Osteoblast (primary cell): ENCODE results near the gene ADRA2C. TPM values are rescaled to one million over a fixed set of nuclear protein-coding genes. Genes with fewer than 3 reads are reported as not detected.

Experiments used
- DNase-seq: peaks from one replicate; pipeline ENCODE4 v3.0.0; 2011; ENCODE audit warnings: low spot score, mixed read lengths; ENCODE audit not compliant: insufficient read length; ENCODE audit errors: missing footprints
- H2AFZ ChIP-seq: 2 replicates; pipeline ENCODE4 v1.6.0; 2011; ENCODE audit warnings: mild to moderate bottlenecking, low read length
- H3K27ac ChIP-seq: 2 replicates; pipeline ENCODE4 v1.5.1; 2011; ENCODE audit warnings: mild to moderate bottlenecking, low read depth, low read length, moderate library complexity
- H3K27me3 ChIP-seq: 2 replicates; pipeline ENCODE4 v1.6.0; 2012; ENCODE audit warnings: mild to moderate bottlenecking, control low read depth, inconsistent platforms, low read length, moderate library complexity; ENCODE audit not compliant: insufficient read depth
- H3K36me3 ChIP-seq: 2 replicates; pipeline ENCODE4 v1.5.1; 2011; ENCODE audit warnings: mild to moderate bottlenecking, low read length, control low read depth, moderate library complexity; ENCODE audit not compliant: insufficient read depth
- H3K4me1 ChIP-seq: 2 replicates; pipeline ENCODE4 v1.5.1; 2011; ENCODE audit warnings: mild to moderate bottlenecking, low read length, control low read depth, moderate library complexity; ENCODE audit not compliant: insufficient read depth
- H3K4me2 ChIP-seq: 2 replicates; pipeline ENCODE4 v1.6.0; 2011; ENCODE audit warnings: mild to moderate bottlenecking, low read length; ENCODE audit not compliant: insufficient read depth
- H3K4me3 ChIP-seq: fragments of 200-600 bp; sonication (generic); 3 replicates; pipeline ENCODE4 v1.5.1; 2012; ENCODE audit warnings: mild to moderate bottlenecking, low read length, inconsistent platforms; ENCODE audit not compliant: insufficient read depth
- H3K79me2 ChIP-seq: 2 replicates; pipeline ENCODE4 v1.6.0; 2012; ENCODE audit warnings: mild to moderate bottlenecking, low read length, control low read depth, inconsistent platforms; ENCODE audit not compliant: insufficient read depth
- H3K9me3 ChIP-seq: 2 replicates; pipeline ENCODE4 v1.5.1; 2011; ENCODE audit warnings: low read depth, low read length, control low read depth
- H4K20me1 ChIP-seq: 2 replicates; pipeline ENCODE4 v1.6.0; 2012; ENCODE audit warnings: mild to moderate bottlenecking, low read length, control low read depth; ENCODE audit not compliant: insufficient read depth
- total RNA-seq: library from RNA; depleted of rRNA; stranded (reverse); fragments of >200 nt; gene quantifications from 2 replicates; pipeline ENCODE4 v1.2.3, GENCODE V29; 2012
- TF ChIP-seq, protein P1 (sequence below): IDR thresholded peaks from 2 replicates; pipeline ENCODE4 v1.5.1; 2011; ENCODE audit warnings: mild to moderate bottlenecking, low read depth, low read length, moderate library complexity; ENCODE audit errors: extremely low read depth

Gene ADRA2C
- total RNA-seq, 1 donor: 1.1 TPM

DNA sequence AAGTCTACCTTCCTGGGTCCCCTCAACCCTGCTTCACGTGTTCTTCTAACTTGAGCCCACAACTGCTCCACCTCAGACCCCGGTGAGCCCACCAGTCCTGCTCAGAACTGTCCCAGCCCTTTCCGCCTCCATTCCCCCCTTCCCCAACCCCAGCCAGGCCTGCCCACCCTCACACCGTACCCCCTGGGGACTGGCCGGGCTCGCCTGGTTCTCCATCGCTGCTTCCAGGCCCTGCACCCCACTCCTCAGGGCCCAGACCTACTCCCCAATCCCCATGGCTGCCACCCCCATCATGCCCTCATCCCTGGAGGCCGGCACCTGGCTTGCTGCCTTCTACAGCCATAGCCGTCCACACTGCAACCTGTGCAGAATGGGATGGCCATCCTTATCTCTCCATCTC, 23.4 kb downstream of the ADRA2C start:
- Histone ChIP-seq H4K20me1 (no peaks in the 10 kb centered on the region), H3K27ac (no peak overlapping the region), H3K27me3 (no peaks in the 10 kb centered on the region), H2AFZ (no peak overlapping the region), H3K4me1 (no peaks in the 10 kb centered on the region), H3K9me3 (no peaks in the 10 kb centered on the region), H3K36me3 (no peaks in the 10 kb centered on the region), H3K4me2 (no peak overlapping the region), H3K4me3 (no peak overlapping the region), H3K79me2 (no peaks in the 10 kb centered on the region)
- DNase-seq: no peak
- TF ChIP-seq, protein P1, sequence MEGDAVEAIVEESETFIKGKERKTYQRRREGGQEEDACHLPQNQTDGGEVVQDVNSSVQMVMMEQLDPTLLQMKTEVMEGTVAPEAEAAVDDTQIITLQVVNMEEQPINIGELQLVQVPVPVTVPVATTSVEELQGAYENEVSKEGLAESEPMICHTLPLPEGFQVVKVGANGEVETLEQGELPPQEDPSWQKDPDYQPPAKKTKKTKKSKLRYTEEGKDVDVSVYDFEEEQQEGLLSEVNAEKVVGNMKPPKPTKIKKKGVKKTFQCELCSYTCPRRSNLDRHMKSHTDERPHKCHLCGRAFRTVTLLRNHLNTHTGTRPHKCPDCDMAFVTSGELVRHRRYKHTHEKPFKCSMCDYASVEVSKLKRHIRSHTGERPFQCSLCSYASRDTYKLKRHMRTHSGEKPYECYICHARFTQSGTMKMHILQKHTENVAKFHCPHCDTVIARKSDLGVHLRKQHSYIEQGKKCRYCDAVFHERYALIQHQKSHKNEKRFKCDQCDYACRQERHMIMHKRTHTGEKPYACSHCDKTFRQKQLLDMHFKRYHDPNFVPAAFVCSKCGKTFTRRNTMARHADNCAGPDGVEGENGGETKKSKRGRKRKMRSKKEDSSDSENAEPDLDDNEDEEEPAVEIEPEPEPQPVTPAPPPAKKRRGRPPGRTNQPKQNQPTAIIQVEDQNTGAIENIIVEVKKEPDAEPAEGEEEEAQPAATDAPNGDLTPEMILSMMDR: no peak

GRCh38 chr4:3790006-3790561, 23.9 kb downstream of the ADRA2C start:
- H3K27ac ChIP-seq: no peak overlapping the region
- H3K4me3 ChIP-seq: no peak overlapping the region
- H3K4me2 ChIP-seq: no peak overlapping the region
- H3K4me1 ChIP-seq: no peaks in the 10 kb centered on the region
- H3K9me3 ChIP-seq: no peaks in the 10 kb centered on the region
- H4K20me1 ChIP-seq: no peaks in the 10 kb centered on the region
- H3K27me3 ChIP-seq: no peaks in the 10 kb centered on the region
- TF ChIP-seq, protein P1: no peak
- no peak overlapping the region for H2AFZ ChIP-seq
- no peak for DNase-seq
- no peaks in the 10 kb centered on the region for H3K36me3 ChIP-seq
- no peaks in the 10 kb centered on the region for H3K79me2 ChIP-seq

DNA sequence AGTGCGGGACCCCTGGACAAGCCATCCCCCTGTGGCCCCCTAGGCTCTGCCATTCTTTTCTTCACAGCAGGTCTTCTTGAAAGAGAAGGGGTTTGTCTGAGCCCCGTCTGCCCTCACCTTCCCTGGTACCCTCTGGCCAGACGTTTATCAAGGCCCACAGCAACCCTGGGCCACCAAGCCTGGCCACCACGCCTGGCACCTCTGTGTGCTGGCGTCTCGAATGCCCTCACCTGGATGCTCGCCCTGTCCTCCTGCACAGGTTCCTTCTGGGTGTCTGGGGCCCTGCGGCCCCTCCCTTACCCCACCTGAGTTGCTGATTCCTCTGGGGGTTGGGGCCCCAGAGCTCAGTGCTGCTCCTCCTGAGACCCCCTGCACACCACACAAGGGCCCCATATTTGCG, 25.1 kb downstream of the ADRA2C start:
- Histone ChIP-seq H4K20me1 (no peaks in the 10 kb centered on the region), H3K9me3 (no peaks in the 10 kb centered on the region), H3K4me3 (no peak overlapping the region), H3K36me3 (no peaks in the 10 kb centered on the region), H2AFZ (no peak overlapping the region), H3K27ac (no peak overlapping the region), H3K4me2 (no peak overlapping the region), H3K79me2 (no peaks in the 10 kb centered on the region), H3K4me1 (no peaks in the 10 kb centered on the region), H3K27me3 (no peaks in the 10 kb centered on the region)
- TF ChIP-seq, protein P1: no peak
- no peak for DNase-seq

- H3K79me2 ChIP-seq: no peaks in the 10 kb centered on the region
- H3K4me2 ChIP-seq: no peak overlapping the region
- TF ChIP-seq, protein P1: no peak
- H3K27me3 ChIP-seq: no peaks in the 10 kb centered on the region
- no peak overlapping the region for H2AFZ ChIP-seq
- no peaks in the 10 kb centered on the region for H3K36me3 ChIP-seq
- no peak overlapping the region for H3K4me3 ChIP-seq
- no peaks in the 10 kb centered on the region for H4K20me1 ChIP-seq
- H3K27ac ChIP-seq: no peak overlapping the region
- no peaks in the 10 kb centered on the region for H3K9me3 ChIP-seq
- DNase-seq: no peak
- no peaks in the 10 kb centered on the region for H3K4me1 ChIP-seq
Observed at GRCh38 chr4:3791910-3792542, 25.8 kb downstream of the ADRA2C start.
